Left cardiac atrium (tissue), 4 donors: ENCODE results near the gene STAT6. TPM values are rescaled to one million over a fixed set of nuclear protein-coding genes. Genes with fewer than 3 reads are reported as not detected.
A peak's percentile ranks its signal among the peaks of the same experiment; 100 is the strongest.

ENCODE experiments used
- ATAC-seq, 2 donors: fragments of 200-7000 bp; cut with Tn5 transposase; one replicate each; pipeline ENCODE4 v1.9.1; 2020; ENCODE audit warnings: mild to moderate bottlenecking in 2 of 2, moderate library complexity in 2 of 2
- DNase-seq: peaks from one replicate; pipeline ENCODE4 v3.0.0-alpha.2; 2020
- intact Hi-C, 2 donors: fragments of 100-400 bp; cut with DNase I; formaldehyde crosslinking; loops; one replicate each; pipeline versions ENCODE4 v1.14.1 to v1.15.1; 2022 to 2023
- total RNA-seq, 2 donors: library from RNA; stranded (reverse); fragmentation: NEBNext Ultra II Directional; extraction: Animal tissue kit (Norgen Biotek cat#: 25700); gene quantifications; one replicate each; pipeline ENCODE4 v1.2.1, GENCODE V29; 2021
- donor health status: DM: no; HTN: yes; CAD: no.
- donor health status: DM: no; HTN: yes; CAD: no; lungs with severe emphysema.
- donor health status: DM: yes; HTN: yes; CAD: no.
- donor health status: Dilated cardiomyopathy.

The STAT6 gene
- total RNA-seq, 2 donors from 2014 or later = 77.7 to 78.1 TPM

GRCh38 chr12:57109207-57110103 lies 1.7 kb downstream of the STAT6 start:
- ATAC-seq (no peak), DNase-seq (no peak)
- intact Hi-C loops = loop anchor here in 1 of 2 donors (2.0 kb wide), 1 partner anchor 21 kb away; the partner anchor contains the start of gene NAB2

GRCh38 chr12:57107456-57108155 lies 3.6 kb downstream of the STAT6 start:
- intact Hi-C loops = no loop called here
- ATAC-seq (no peak), DNase-seq (no peak)

DNA sequence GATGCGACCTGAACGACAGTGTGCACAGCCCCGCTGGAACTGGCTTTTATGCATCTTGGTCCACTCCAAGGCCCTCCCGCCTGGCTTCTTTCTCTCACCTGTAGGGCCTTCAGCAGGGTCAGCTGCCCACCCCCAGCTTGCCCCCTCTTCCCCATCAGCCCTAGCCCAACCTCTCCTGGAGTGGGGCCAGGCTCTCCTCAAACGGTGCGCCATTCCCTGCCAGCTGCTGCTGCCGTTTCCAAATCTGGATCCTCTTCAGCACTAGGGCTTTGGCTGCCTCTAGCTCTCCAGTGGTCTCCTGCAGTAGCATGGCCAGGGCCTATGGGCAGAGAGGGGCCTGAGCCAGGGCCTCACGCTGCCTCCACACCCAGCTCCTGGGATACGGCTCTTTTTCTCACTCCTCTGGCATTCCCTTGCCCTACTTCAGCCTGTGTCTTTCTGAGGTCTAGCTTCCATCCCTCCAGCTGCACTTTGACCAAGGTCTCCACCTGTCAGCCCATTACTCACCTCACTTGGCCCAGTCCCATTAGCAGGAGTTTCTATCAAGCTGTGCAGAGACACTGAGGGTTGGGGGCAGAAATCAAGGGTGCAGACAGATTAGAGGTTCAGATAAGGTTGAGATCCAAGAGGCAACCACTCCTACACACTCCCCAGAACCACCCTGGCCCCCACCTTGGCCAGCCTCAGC lies 5.0 kb downstream of the STAT6 start:
- ATAC-seq (no peak), DNase-seq (no peak)
- intact Hi-C loops = no loop called here

DNA sequence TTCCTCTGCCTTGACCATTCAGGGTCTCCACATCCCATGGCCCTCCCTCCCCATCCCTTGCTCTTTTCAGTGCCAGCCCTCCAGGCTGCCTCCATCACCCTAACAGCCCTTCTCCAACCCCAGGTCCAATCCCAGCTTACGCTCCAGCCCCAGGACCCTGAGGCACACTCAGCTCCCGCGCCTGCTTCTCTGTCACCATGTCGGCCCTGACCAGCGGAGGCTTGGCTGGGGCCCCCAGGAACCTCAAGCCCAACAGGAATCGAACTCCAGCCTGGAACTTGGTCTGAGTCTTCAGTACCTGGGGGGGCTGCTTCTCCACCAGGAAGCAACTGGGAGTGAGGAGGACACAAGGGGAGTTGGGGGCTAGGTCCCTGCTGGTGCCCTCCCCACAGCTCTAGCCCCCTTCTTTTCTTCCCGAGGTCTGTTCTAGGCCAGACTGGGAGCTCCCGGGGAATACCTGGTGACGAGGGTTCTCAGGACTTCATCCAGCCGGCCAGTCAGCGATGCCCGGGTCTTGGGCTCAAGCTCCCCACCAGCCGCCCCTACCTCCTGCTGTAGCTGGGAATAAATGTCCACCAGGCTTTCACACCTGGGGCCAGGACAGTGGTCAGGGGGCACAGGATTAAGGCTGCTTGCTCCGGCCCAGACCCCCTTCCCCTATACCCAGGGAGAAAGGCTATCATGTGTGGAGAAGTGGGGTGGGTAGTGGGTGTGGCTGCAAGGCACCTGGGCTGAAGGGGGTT lies 6.0 kb downstream of the STAT6 start:
- ATAC-seq (no peak), DNase-seq (no peak)
- intact Hi-C loops = no loop called here

GRCh38 chr12:57104292-57104910 lies 6.8 kb downstream of the STAT6 start:
- intact Hi-C loops = no loop called here
- ATAC-seq (peak in 1 of 2 donors; percentile 3), DNase-seq (no peak)

GRCh38 chr12:57103856-57104255 lies 7.3 kb downstream of the STAT6 start:
- no peak for ATAC-seq

GRCh38 chr12:57101892-57102695 lies 9.1 kb downstream of the STAT6 start:
- DNase-seq (no peak), ATAC-seq (no peak)
- intact Hi-C loops = no loop called here

More at GRCh38 chr12:57103856-57104255, 7.3 kb downstream of the STAT6 start:
- intact Hi-C loops = no loop called here
- no peak for DNase-seq

GRCh38 chr12:57099766-57100165 lies 11.4 kb downstream of the STAT6 start:
- no peak for DNase-seq
- intact Hi-C loops = no loop called here
- ATAC-seq = no peak

DNA sequence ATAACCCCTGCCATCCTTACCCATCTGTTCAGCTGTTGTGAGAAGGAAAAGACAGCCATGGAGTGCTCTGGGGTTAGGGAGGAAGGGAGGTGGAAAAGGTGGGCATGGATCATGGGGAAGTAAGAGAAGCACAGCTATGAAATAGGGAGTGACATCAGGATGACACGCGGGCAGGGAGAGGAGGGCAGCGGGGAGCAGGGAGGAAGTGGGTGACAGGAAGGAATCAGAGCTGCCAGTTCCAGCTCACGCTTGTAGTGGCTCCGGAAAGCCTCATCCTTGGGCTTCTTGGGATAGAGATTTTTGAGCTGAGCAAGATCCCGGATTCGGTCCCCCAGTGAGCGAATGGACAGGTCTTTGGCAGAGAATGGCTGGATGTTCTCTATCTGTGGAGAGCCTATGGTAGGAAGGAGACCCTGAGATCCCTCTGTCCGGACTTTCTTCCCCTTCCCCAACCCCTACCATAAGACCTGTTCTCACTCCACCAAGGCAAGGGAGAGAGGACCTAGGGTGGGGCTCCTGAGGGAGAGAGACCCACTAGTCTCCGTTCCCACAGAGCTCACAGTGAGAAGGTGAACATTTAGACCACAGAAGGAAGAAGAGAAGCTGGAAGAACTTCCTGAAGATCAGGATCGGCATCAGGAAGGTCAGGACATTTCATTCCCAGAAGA lies 12.0 kb downstream of the STAT6 start:
- ATAC-seq (no peak), DNase-seq (no peak)
- intact Hi-C loops = no loop called here

GRCh38 chr12:57098546-57098945 lies 12.6 kb downstream of the STAT6 start:
- DNase-seq = no peak

GRCh38 chr12:57097554-57097835 lies 13.7 kb downstream of the STAT6 start:
- intact Hi-C loops = no loop called here
- no peak for ATAC-seq

More at GRCh38 chr12:57098546-57098945, 12.6 kb downstream of the STAT6 start:
- no peak for ATAC-seq
- intact Hi-C loops = no loop called here

GRCh38 chr12:57096748-57097553 lies 14.2 kb downstream of the STAT6 start:
- no peak for DNase-seq
- no peak for ATAC-seq
- intact Hi-C loops = no loop called here

More at GRCh38 chr12:57097554-57097835, 13.7 kb downstream of the STAT6 start:
- DNase-seq = no peak

DNA sequence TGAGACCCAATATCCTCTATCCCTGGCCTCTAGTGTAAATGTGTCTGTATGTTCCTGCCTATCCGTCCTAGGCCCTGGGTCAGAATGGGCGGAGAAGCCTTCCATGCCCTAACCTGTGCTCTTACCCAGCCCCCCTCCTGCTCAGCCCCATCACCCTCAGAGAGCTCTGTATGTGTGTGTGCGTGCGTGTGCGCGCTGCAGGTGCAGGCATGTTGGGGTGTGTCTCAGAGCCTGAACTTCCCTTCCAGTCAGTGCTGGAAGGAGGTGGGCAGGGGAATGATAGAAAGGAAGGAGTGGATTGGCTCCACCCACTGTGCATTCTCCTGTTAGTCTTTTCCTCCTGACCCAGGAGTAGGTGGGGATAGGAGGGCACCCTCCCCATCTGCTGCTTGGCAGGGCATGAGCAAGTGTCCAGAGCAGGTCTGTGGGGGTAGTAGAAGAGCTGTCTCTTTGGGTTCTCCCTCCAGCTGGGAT lies 15.0 kb downstream of the STAT6 start:
- DNase-seq (no peak), ATAC-seq (peak in 1 of 2 donors; percentile 1)
- intact Hi-C loops = no loop called here

GRCh38 chr12:57095440-57095839 lies 15.7 kb downstream of the STAT6 start:
- no peak for ATAC-seq
- no peak for DNase-seq
- intact Hi-C loops = no loop called here

GRCh38 chr12:57094208-57095160 lies 16.7 kb downstream of the STAT6 start:
- DNase-seq (no peak), ATAC-seq (peak; percentile 0 to 2)
- intact Hi-C loops = no loop called here
